Measurements from ENCODE around the gene CHN1.

CHN1 gene

DNA sequence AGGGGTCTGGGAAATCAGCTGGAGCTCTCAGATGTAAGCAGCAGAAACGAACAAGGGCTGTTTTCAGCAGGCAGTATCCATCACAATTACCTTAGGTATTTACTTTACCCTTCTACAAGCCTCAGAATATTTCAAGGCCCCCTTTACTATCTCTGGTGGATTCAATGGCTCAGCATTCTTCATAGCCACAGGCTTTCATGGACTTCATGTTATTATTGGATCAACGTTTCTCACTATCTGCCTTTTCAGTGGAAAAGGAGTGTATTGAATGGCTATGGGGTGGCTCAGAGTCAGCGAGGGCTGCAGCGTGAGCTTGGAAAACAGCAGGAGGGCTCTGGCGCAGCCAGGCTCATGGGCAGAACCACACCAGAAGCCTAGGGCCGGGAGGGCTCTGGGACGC, 224.3 kb downstream of the CHN1 start:
- DNase-seq, result no peak

GRCh38 chr2:174780191-174780840, 224.9 kb downstream of the CHN1 start:
- no peak for DNase-seq

DNA sequence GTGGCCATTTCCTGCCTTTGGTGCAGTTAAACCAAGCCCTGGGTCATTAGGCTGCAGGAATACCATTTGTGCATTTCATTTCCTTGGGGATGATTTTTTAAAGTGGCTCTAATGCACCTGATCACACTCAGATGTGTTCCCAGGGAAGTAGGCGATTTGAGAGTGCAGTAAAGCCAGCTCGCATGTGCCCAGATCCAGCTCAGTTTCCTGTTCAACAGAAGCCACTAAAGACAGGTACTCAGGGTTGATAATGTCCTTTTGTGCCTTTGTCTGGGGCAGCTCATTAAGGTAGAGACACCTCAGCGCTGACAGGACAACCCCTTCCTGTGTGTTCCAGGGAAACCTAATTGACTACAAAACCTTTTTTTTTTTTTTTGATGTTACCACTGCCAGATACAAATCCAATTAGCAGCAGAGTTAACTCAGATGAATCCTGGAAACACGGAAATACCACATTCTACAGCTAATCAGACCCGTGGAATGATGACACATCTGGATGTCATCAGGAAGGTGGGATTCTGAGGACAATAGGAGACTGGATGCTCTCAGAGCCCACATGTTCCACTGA, 225.7 kb downstream of the CHN1 start:
- DNase-seq, result peak; percentile 80

DNA sequence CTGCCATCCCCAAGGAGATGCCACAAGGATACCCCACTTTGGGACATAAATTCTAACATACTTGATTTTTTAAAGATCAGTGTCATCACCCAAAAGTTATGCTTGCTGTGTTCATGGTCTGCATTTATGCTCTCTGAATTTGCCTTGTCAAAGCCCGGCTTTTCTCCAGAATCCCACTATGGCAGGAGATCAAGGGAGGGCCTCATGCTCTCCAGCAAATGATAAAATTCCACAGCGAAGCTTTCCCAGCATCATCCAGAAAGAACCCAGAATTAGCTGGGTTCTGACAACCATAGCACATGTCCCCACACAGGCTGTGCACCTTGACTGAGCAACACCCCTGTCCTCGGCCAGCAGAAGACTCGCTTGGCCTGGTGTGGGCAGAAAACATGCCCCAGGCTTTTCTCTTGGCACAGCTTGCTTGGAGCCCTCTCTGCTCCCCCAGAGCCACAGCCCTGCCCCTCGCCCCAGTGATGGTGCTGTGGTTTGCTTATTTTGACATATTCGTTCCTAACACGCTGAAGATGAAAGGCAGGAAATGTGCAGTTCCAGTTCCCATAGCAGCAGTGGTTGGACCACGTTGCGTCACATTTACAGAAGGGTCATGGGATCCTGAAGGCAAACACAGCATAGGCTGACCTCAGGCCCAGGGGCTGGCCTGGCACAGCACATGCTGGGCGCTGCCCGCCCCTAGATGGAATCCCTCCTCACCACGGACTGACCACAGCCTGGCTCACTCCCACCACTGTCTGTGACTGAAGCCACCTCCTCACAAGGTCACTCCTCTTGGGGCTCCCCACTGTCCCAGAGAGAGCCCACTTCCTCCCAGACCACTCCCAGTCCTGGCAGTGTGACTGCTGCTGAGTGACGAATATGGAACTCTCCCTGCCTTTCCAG, 226.8 kb downstream of the CHN1 start:
- DNase-seq, result no peak

DNA sequence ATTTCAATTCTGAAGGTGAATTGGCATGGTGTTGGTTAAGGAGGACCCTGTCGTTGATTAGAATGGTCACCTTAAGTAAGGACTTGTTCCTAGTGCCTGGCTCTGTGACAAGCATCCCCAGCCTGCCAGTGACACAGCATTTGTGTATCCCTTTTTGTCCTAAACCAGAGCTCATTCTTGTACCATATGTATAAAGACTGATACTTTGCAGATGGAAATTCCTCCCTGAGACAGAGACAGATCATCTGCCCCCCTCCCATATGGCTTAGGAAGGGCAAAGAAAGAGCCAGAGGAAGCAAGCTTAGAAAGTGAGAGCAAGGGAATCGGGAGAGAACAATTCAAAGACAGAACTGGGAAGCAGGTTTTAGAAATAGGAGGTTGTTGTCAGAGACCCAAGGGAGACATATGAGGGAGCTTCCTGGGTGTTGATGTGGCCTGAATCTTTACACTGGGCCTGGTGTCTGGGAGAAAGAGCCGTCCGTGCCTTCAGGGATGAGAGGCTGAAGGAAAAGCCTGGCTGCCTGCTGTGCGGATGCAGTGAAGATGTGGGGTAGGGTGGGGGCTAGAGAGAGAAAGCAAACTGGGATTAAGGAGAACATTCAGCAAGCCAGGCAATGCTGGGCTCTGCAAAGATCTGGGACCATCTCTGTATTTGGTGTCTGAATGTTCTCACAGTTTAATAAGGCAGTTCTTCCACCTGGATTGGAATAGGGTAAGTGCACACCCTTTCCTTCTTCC, 227.7 kb downstream of the CHN1 start:
- no peak for DNase-seq

DNA sequence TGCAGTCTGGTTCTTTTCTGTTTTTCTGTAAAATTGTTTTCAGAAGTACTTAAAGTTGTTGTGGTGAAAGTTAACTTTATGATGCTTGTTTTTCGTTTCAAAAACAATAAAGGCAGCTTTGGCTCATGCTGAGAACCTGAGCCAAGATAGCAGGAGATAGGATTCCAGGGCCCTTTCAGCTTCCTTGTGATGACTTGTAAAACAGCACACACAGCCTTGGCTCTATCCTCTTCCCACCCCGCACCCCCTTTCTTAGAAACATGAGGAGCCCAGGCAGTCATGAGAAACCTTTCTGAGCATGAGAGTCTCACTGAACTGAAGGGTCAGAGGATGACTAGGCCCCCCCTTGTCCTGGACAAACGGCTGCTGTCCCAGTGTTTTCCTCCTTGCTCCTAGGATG, 228.5 kb downstream of the CHN1 start:
- no peak for DNase-seq

- DNase-seq, result no peak
Measured at GRCh38 chr2:174776223-174776622, 229.0 kb downstream of the CHN1 start.

- no peak for DNase-seq
Measured at GRCh38 chr2:174775571-174775980, 229.6 kb downstream of the CHN1 start.

- DNase-seq, result no peak
Measured at GRCh38 chr2:174774886-174775285, 230.3 kb downstream of the CHN1 start.

DNA sequence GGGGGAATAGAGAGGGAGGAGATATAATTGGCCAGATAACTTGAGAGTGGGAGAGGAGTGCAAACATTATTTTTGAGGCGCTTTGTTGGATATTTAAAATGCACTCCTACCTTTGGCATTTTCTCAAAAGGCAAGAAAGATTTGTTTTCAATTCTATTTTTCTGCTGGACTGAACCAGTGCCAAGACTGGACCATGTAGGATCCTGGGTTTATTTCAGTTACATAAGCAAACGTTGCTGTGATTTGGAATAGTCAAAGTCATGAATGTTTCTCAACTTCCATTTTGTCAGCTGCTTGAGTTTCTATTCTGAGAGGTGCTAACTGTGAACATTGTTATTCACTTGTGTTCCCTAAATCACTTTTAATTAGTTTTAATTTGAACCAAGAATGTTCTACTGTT, 232.0 kb downstream of the CHN1 start:
- no peak for DNase-seq

GRCh38 chr2:174772472-174772801, 232.7 kb downstream of the CHN1 start:
- no peak for DNase-seq

- no peak for DNase-seq
Measured at GRCh38 chr2:174771631-174772471, 233.3 kb downstream of the CHN1 start.

- DNase-seq, result no peak
Measured at GRCh38 chr2:174771136-174771535, 234.0 kb downstream of the CHN1 start.

DNA sequence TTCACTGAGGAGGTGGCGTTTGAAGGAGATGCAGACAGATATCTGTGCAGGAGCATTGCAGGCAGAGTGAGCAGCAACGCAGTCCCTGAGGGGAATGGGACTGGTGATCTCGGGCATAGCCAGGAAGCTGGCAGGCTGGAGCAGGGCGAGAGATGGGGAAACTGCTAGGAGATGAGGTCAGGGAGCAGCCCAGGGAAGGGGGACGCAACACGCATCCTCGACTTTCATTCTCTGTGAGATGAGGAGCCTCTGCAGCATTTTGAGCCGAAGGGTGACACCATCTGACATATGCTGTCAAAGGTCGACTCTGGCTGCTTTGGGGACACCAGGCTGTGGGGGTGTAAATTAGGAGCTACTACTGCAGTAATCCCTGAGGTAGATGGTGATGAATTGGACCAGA, 236.6 kb downstream of the CHN1 start:
- no peak for DNase-seq

DNA sequence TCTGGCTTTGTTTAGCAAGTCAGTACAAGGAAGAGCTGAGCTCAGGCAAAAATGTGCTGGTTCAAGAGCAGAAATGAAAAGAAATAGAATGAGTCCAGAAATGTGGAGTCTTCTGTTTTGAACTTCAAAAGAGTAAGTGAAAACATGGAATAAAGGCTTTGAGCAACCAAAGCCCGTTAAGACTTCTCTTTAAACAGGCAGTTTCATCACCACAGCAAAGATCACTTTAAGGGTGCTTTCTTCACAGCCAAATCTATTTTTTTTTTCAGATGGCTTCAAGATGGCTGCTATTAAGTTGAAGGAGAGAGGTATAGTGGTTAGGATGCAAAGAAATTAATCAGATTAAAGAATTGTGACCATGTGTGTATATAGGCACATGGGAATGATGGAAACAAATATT, 238.9 kb downstream of the CHN1 start:
- DNase-seq, result no peak

DNA sequence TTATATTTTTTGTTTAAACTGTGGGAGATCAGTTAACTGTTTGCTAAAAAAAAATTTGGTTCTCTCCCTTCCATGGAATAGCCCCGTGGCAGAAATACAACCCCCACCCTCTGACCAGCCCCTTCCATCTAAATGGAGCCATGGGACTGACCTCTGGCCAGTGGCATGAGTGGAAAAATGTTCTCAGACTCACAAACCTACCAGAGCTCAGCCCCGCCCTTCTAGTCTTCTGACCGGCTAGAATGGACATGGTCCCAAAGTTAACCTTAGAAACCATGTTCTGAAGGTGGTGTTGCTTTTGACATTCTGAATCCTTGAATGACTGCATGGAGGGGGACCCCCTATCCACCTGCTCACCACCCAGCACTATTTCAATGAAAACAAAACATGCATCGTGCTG, 239.6 kb downstream of the CHN1 start:
- no peak for DNase-seq

- DNase-seq, result peak; percentile 26
Measured at GRCh38 chr2:174764280-174765255, 240.6 kb downstream of the CHN1 start, which contains the start of gene CHRNA1. TSS of gene CHRNA1 (minus strand) at chr2:174764472. CDS start at chr2:174764394, 78 bp downstream.

GRCh38 chr2:174763780-174764179, 241.4 kb downstream of the CHN1 start:
- DNase-seq, result no peak

- no peak for DNase-seq
Measured at GRCh38 chr2:174762464-174762863, 242.7 kb downstream of the CHN1 start.

DNA sequence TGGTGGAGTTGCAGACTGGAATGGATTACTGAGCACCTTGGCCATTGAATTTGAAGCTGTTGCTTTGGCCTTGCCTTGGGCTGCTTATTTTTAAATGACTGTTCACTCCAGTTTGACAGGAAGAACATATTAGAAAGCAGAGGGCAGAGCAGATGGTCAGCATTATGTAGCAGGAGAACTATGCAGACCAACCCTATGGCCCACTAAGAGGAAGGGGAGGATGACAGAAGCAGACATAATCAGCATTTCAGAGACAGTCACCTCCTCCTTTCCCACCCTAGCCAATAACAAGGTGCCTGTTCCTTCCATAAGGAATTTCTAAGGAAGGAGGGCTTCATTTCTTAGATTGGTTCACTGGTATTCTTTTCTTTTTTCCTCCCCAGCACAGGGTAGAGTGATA, 243.3 kb downstream of the CHN1 start:
- DNase-seq, result no peak

GRCh38 chr2:174760845-174761473, 244.2 kb downstream of the CHN1 start:
- peak; percentile 14 for DNase-seq

All from NCI-H2029 treated with DMSO at 0.1 percent for 48 hours (cell line).